GM23248 (cell line): ENCODE data around the gene TECTA.

ENCODE experiments used
- EZH2 ChIP-seq: fragments of 200-600 bp; sonication (generic); IDR thresholded peaks from 2 replicates; pipeline ENCODE4 v1.6.1; 2018; ENCODE audit warnings: antibody characterized with exemption, mild to moderate bottlenecking; ENCODE audit not compliant: insufficient read depth, poor library complexity, severe bottlenecking
- EZH2phosphoT487 ChIP-seq: fragments of 200-600 bp; sonication (generic); IDR thresholded peaks from 2 replicates; pipeline ENCODE4 v1.6.1; 2018; ENCODE audit warnings: antibody characterized with exemption, moderate library complexity, mild to moderate bottlenecking, low read depth; ENCODE audit not compliant: insufficient read depth

DNA sequence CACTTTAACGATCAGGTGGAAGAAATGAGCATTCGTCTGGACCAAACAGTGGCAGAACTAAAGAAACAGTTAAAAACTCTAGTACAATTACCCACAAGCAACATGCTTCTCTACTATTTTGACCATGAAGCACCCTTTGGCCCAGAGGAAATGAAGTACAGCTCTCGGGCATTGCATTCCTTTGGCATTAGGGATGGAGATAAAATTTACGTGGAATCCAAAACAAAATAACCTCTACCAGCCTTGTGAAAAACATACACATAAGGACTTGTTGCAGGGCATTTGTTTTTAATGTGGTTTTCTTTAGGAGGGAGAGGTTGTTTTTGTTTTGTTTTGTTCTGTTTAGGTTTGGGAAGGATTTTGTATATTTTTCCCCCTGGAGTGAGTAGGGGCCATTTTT, 14.2 kb upstream of the TECTA start:
- no peak for TF ChIP-seq EZH2
- no peak for TF ChIP-seq EZH2phosphoT487
